Upper lobe of left lung (tissue), 6 donors: ENCODE results near the gene JDP2. TPM values are rescaled to one million over a fixed set of nuclear protein-coding genes. Genes with fewer than 3 reads are reported as not detected.
"Not testable (repeated sequence)": the region's sequence is repeated elsewhere in the genome, so short reads cannot be mapped to it uniquely, and the experiment has no call there.

Experiments used
- ATAC-seq, 2 donors: fragments of 200-7000 bp; cut with Tn5 transposase; one replicate each; pipeline ENCODE4 v1.9.1; 2022; ENCODE audit warnings: mild to moderate bottlenecking in 2 of 2, moderate library complexity in 2 of 2; ENCODE audit not compliant: low FRiP score in 2 of 2
- DNase-seq, 2 donors: peaks; one replicate each; pipeline ENCODE4 v3.0.0-alpha.2; 2019 to 2020
- H3K27ac ChIP-seq, 4 donors: fragments of 200-600 bp; sonication (generic); one replicate each; pipeline ENCODE4 v1.5.1; 2016 to 2019
- H3K27me3 ChIP-seq, 4 donors: fragments of 200-600 bp; sonication (generic); one replicate each; pipeline ENCODE4 v1.5.1; 2017 to 2019
- H3K36me3 ChIP-seq, 4 donors: fragments of 200-600 bp; sonication (generic); one replicate each; pipeline ENCODE4 v1.5.1; 2016 to 2019
- H3K4me1 ChIP-seq, 4 donors: fragments of 200-600 bp; sonication (generic); one replicate each; pipeline ENCODE4 v1.5.1; 2018 to 2019
- H3K4me3 ChIP-seq, 4 donors: fragments of 200-600 bp; sonication (generic); one replicate each; pipeline ENCODE4 v1.5.1; 2017 to 2019; ENCODE audit warnings: mild to moderate bottlenecking in 2 of 4, moderate library complexity in 1 of 4
- H3K9me3 ChIP-seq, 4 donors: fragments of 200-600 bp; sonication (generic); one replicate each; pipeline ENCODE4 v1.5.1; 2018 to 2019
- EP300 ChIP-seq, 4 donors: sonication (generic); formaldehyde crosslinking; IDR thresholded peaks; one replicate each; pipeline ENCODE4 v1.5.1; 2017; ENCODE audit warnings: antibody characterized with exemption in 4 of 4, control low read depth in 2 of 4
- POLR2A ChIP-seq, 4 donors: fragments of 450-650 bp; IDR thresholded peaks; one replicate each; pipeline ENCODE4 v1.5.1; 2016 to 2017; ENCODE audit warnings: antibody characterized with exemption in 4 of 4, mild to moderate bottlenecking in 2 of 4
- POLR2AphosphoS5 ChIP-seq, 2 donors: sonication (generic); formaldehyde crosslinking; IDR thresholded peaks; one replicate each; pipeline ENCODE4 v1.5.1; 2017; ENCODE audit warnings: antibody characterized with exemption in 2 of 2
- WGBS, 2 donors: methylation state at CpG; one replicate each; pipeline ENCODE4 v1.1.5; 2017 to 2018; 5-methylcytosine and 5-hydroxymethylcytosine counted together
- total RNA-seq, 6 donors: library from RNA; depleted of rRNA in 4 of 6; stranded (reverse); fragments of >200 nt in 4 of 6; gene quantifications; one replicate each; pipeline versions ENCODE4 v1.1.0 to v1.2.1, GENCODE V29; 2016 to 2021
- TF ChIP-seq, protein P1 (sequence below), 6 experiments: fragments of 450-650 bp in 4 of 6; fragments of 200-600 bp in 2 of 6; sonication (generic) in 2 of 6; IDR thresholded peaks; one replicate each; pipeline ENCODE4 v1.5.1; 2016 to 2019; ENCODE audit warnings: antibody characterized with exemption in 6 of 6
- donor health status: DM: no; HTN: no; CAD: no; lungs with moderate emphysema.
- donor health status: DM: no; HTN: yes; CAD: no; lungs with severe emphysema.

JDP2 gene
- total RNA-seq: 100 to 1,000 TPM in 3 of 6 donors, 10 to 100 TPM in 3; 60.5 to 150 (median 110) TPM

DNA sequence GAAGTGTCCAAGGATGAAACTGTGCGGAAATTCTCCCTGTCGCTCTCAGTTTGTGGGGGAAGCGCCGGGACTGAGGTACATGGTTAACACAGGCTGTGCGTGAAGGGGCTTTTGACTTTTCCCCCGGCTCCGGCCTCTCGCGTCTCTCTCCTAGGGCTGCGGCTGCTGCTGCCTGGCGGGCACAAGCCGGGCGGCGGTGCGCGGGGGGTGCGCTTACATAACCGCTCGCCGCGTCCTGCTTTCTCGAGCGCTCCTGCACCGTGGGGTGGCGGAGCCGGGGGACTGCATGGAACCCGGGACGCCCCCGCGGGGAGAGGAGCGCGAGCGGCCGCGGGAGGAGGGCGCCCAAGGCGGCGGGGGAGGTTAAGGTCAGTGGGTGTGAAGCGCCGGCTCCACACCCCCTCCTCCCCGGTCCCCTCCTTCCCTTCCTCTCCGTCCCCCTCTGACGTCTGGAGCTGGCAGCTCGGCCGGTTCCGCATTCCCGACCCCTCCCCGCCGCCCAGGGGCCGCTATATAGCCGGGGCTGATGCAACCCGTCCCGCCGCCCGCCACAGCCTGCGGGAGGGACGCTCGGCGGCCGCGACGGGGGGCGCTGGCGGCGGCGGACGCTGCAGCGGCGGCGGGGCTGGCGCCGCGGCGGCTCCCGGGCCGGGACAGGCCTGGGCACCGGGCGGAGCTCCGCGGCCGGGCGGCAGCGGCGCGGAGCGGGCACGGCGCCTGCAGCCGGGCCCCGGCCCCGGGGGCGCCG is at the start of gene JDP2:
Gene JDP2 (plus strand): TSS at position 541 of the 748 bp plus-strand sequence. CDS start 9,899 bp downstream, outside the sequence.
- DNase-seq (peak; percentile 94 to 98), ATAC-seq (peak; percentile 93 to 94)
- peak within 1 kb of the TSS; percentile 86 to 94 (median 93) for H3K27ac ChIP-seq
- TF ChIP-seq POLR2A (IDR thresholded peaks at IDR 0.05) (peak in 3 of 4 donors; percentile 80 to 94 (median 87)), EP300 (IDR thresholded peaks at IDR 0.05) (peak in 2 of 4 donors; percentile 60 to 76), POLR2AphosphoS5 (IDR thresholded peaks at IDR 0.05) (peak; percentile 95 to 97)
- TF ChIP-seq, protein P1, sequence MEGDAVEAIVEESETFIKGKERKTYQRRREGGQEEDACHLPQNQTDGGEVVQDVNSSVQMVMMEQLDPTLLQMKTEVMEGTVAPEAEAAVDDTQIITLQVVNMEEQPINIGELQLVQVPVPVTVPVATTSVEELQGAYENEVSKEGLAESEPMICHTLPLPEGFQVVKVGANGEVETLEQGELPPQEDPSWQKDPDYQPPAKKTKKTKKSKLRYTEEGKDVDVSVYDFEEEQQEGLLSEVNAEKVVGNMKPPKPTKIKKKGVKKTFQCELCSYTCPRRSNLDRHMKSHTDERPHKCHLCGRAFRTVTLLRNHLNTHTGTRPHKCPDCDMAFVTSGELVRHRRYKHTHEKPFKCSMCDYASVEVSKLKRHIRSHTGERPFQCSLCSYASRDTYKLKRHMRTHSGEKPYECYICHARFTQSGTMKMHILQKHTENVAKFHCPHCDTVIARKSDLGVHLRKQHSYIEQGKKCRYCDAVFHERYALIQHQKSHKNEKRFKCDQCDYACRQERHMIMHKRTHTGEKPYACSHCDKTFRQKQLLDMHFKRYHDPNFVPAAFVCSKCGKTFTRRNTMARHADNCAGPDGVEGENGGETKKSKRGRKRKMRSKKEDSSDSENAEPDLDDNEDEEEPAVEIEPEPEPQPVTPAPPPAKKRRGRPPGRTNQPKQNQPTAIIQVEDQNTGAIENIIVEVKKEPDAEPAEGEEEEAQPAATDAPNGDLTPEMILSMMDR (IDR thresholded peaks at IDR 0.05): peak; percentile 11 to 73 (median 39)
- no peaks in the 10 kb centered on the region for H3K27me3 ChIP-seq
- H3K4me3 ChIP-seq: peak within 1 kb of the TSS; percentile 64 to 83 (median 78)
- no peaks in the 10 kb centered on the region for H3K9me3 ChIP-seq
- H3K36me3 ChIP-seq: peaks cover 0 to 10% (median 9%) of the 10 kb centered on the region in 4 donors
- peaks cover 34 to 52% (median 50%) of the 10 kb centered on the region in 4 donors for H3K4me1 ChIP-seq
- WGBS, 2 donors: 0% methylated on average over 1 to 34 of the region's 93 CpGs

GRCh38 chr14:75379246-75379929 is 48.4 kb upstream of the JDP2 start:
- ATAC-seq (peak in 1 of 2 donors; percentile 46), DNase-seq (no peak)
- Histone ChIP-seq H3K4me3 (no peak overlapping the region), H3K27me3 (no peaks in the 10 kb centered on the region), H3K36me3 (no peaks in the 10 kb centered on the region), H3K4me1 (no peaks in the 10 kb centered on the region), H3K27ac (no peak overlapping the region), H3K9me3 (no peaks in the 10 kb centered on the region)
- TF ChIP-seq, protein P1 (IDR thresholded peaks at IDR 0.05): no peak
- TF ChIP-seq EP300 (IDR thresholded peaks at IDR 0.05): no peak
- TF ChIP-seq POLR2A (IDR thresholded peaks at IDR 0.05): no peak
- TF ChIP-seq POLR2AphosphoS5 (IDR thresholded peaks at IDR 0.05): no peak
- 97% methylated on average over 4 of the region's 4 CpGs for WGBS, 2 donors

- 96 to 100% methylated on average over 1 of the region's 1 CpG for WGBS, 2 donors
- no peak for DNase-seq
These were observed 47.9 kb upstream of the JDP2 start for GRCh38 chr14:75379930-75380270.

DNA sequence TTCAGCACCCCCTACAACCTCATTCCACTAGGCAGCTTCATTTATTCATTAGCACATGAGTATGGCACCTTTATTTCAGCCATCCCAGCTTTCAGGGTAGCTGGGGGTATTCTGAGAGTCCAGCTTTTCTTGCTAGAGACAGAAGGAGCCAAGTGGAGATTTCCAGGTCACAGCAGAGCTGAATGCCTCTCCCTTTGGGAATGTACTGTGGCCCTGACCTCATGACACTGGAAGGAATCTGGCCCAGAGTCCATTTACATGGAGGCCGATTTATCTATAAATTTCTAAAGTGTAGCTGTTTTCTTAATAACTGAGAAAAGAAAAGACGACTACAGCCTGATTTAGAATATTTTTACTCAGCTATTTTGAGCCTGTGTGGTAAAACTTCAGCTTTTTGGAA is 47.2 kb upstream of the JDP2 start:
- Histone ChIP-seq H3K9me3 (no peaks in the 10 kb centered on the region), H3K4me1 (no peaks in the 10 kb centered on the region), H3K4me3 (no peak overlapping the region), H3K27ac (no peak overlapping the region), H3K36me3 (no peaks in the 10 kb centered on the region), H3K27me3 (no peaks in the 10 kb centered on the region)
- ATAC-seq (no peak), DNase-seq (no peak)
- no peak for TF ChIP-seq POLR2A (IDR thresholded peaks at IDR 0.05)
- TF ChIP-seq, protein P1 (IDR thresholded peaks at IDR 0.05): no peak
- WGBS, 2 donors: 63 to 76% methylated on average over 2 of the region's 2 CpGs

More at GRCh38 chr14:75379930-75380270, 47.9 kb upstream of the JDP2 start:
- no peaks in the 10 kb centered on the region for H3K4me1 ChIP-seq
- no peak for TF ChIP-seq POLR2AphosphoS5 (IDR thresholded peaks at IDR 0.05)
- TF ChIP-seq POLR2A (IDR thresholded peaks at IDR 0.05): no peak
- H3K4me3 ChIP-seq: no peak overlapping the region
- no peaks in the 10 kb centered on the region for H3K27me3 ChIP-seq
- no peak for ATAC-seq
- no peak overlapping the region for H3K27ac ChIP-seq
- no peaks in the 10 kb centered on the region for H3K36me3 ChIP-seq
- H3K9me3 ChIP-seq: no peaks in the 10 kb centered on the region

GRCh38 chr14:75381642-75382041 is 46.2 kb upstream of the JDP2 start:
- no peak overlapping the region for H3K4me3 ChIP-seq
- no peaks in the 10 kb centered on the region for H3K4me1 ChIP-seq
- TF ChIP-seq POLR2AphosphoS5 (IDR thresholded peaks at IDR 0.05) (no peak), POLR2A (IDR thresholded peaks at IDR 0.05) (no peak), EP300 (IDR thresholded peaks at IDR 0.05) (no peak)
- TF ChIP-seq, protein P1 (IDR thresholded peaks at IDR 0.05): no peak
- H3K27me3 ChIP-seq: no peaks in the 10 kb centered on the region
- H3K9me3 ChIP-seq: no peaks in the 10 kb centered on the region
- H3K36me3 ChIP-seq: no peaks in the 10 kb centered on the region
- ATAC-seq (no peak), DNase-seq (no peak)
- no peak overlapping the region for H3K27ac ChIP-seq

DNA sequence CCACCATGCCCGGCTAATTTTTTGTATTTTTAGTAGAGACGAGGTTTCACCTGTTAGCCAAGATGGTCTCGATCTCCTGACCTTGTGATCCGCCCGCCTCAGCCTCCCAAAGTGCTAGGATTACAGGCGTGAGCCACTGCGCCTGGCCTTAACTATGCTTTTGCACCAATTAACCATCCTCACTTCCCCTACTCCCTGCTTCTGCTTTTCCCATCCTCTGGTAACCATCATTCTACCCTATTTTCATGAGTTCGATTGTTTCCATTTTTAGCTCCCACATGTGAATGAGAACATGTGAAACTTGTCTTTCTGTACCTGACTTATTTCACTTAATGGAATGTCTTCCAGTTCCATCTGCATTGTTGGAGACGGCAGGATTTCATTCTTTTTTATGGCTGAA is 44.6 kb upstream of the JDP2 start:
- not testable (repeated sequence) for H3K27ac ChIP-seq, H3K36me3 ChIP-seq, H3K4me1 ChIP-seq, H3K9me3 ChIP-seq, H3K4me3 ChIP-seq, H3K27me3 ChIP-seq, DNase-seq
- ATAC-seq: peak in 1 of 2 donors; percentile 45
- 87 to 95% methylated on average over 9 of the region's 9 CpGs for WGBS, 2 donors
